SKM-1 treated with dmso at 0.1 percent for 144 hours (cell line): Measurements from ENCODE around the gene PXT1.
A peak's percentile ranks its signal among the peaks of the same experiment; 100 is the strongest.

Source experiments
- DNase-seq: peaks from one replicate; lab custom pipeline; 2025; ENCODE audit not compliant: unreplicated experiment; lab: John Stamatoyannopoulos, UW

PXT1 gene

GRCh38 chr6:36347621-36348020 lies 95.0 kb downstream of the PXT1 start:
- no peak for DNase-seq

- no peak for DNase-seq
Observed at GRCh38 chr6:36346486-36347273, 96.0 kb downstream of the PXT1 start.

GRCh38 chr6:36345681-36346466 lies 96.8 kb downstream of the PXT1 start:
- DNase-seq: no peak

- peak; percentile 27 for DNase-seq
Observed at GRCh38 chr6:36343109-36343680, 99.5 kb downstream of the PXT1 start.

GRCh38 chr6:36340618-36341454 lies 101.8 kb downstream of the PXT1 start:
- DNase-seq: peak; percentile 39
